ENCODE results near the gene LOC101059915.
"Not testable (repeated sequence)": the region's sequence is repeated elsewhere in the genome, so short reads cannot be mapped to it uniquely, and the experiment has no call there.

LOC101059915 gene

DNA sequence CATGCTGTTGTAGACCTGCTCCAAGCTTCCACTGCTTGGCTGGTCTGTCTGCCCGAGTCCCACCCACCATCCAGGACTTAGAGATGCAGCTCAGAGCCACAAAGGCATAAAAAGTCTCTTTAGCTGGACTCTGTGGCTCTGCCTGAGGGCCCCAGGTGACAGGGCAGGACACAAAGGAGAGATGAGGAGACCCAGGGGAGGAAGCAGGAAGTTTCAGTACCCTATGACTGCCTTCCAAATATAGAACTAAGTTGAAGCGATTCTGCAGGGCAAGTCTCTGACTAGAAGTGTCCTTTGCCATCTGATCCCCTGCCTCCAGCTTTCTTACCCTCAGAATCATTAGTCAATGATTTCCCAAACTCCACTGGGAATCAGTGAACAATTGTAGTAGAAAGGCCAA lies 37.9 kb upstream of the LOC101059915 start:
- Mint-ChIP-seq H3K4me3 (no peak overlapping the region), H3K27ac (no peak overlapping the region), H3K9me3 (no peaks in the 10 kb centered on the region), H3K27me3 (peaks cover 16% of the 10 kb centered on the region), H3K4me1 (ENCODE audit: low read depth) (peaks cover 10% of the 10 kb centered on the region), H3K36me3 (ENCODE audit: low read depth) (no peaks in the 10 kb centered on the region)
- DNase-seq, result no peak

- DNase-seq, result no peak
- peaks cover 9% of the 10 kb centered on the region for H3K27me3 Mint-ChIP-seq
Measured at GRCh38 chrX:71632923-71633657, 34.3 kb upstream of the LOC101059915 start.

DNA sequence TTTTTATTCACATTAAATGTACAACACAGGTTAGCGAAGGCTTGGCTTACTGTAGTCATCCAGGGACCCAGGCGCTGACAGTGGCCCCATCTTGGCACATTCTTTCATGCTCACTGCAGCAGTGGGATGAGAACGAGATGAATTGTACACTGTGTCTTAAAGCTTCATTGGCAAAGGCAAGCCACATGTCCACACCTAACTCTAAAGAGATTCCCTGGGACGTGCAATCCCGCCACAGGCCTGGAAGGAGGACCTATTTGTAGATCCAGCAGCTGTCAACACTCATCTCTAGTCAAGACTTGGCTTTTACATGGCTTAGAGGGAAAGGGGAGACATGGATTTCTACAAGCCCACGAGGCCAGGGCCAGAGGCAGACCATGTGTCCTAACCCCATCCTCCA lies 33.0 kb upstream of the LOC101059915 start:
- H3K36me3 Mint-ChIP-seq (ENCODE audit: low read depth), result no peaks in the 10 kb centered on the region
- H3K4me3 Mint-ChIP-seq, result no peak overlapping the region
- H3K4me1 Mint-ChIP-seq (ENCODE audit: low read depth), result peaks cover 17% of the 10 kb centered on the region
- DNase-seq, result no peak
- no peak overlapping the region for H3K27ac Mint-ChIP-seq
- H3K27me3 Mint-ChIP-seq, result peaks cover 6% of the 10 kb centered on the region
- no peaks in the 10 kb centered on the region for H3K9me3 Mint-ChIP-seq

More at GRCh38 chrX:71632923-71633657, 34.3 kb upstream of the LOC101059915 start:
- no peak overlapping the region for H3K27ac Mint-ChIP-seq
- peaks cover 19% of the 10 kb centered on the region for H3K4me1 Mint-ChIP-seq (ENCODE audit: low read depth)
- H3K4me3 Mint-ChIP-seq, result no peak overlapping the region
- H3K36me3 Mint-ChIP-seq (ENCODE audit: low read depth), result no peaks in the 10 kb centered on the region
- H3K9me3 Mint-ChIP-seq, result no peaks in the 10 kb centered on the region

- Mint-ChIP-seq H3K27me3 (peaks cover 6% of the 10 kb centered on the region), H3K36me3 (ENCODE audit: low read depth) (no peaks in the 10 kb centered on the region), H3K4me1 (ENCODE audit: low read depth) (peaks cover 17% of the 10 kb centered on the region), H3K27ac (peak overlapping the region; percentile 68), H3K4me3 (no peak overlapping the region), H3K9me3 (no peaks in the 10 kb centered on the region)
- DNase-seq, result no peak
Measured at GRCh38 chrX:71636438-71637252, 30.7 kb upstream of the LOC101059915 start.

DNA sequence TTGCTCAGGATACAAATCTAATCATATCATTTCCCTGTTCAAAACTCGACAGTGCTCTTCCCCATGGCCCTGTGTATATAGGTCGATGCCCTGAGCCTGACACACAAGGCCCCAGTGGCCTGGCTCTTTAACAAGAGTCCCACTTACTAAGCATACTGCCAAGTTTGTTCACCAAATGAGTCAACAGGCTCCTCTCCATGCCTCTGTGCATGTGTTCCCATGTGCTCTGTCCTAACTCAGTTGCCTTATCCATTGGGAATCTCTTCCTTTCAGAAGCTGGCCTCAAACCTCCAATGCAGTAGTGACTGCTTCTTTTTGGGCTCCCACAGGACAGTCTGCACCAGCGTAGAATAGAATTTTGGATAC lies 30.1 kb upstream of the LOC101059915 start:
- H3K36me3 Mint-ChIP-seq (ENCODE audit: low read depth), result no peaks in the 10 kb centered on the region
- DNase-seq, result no peak
- no peak overlapping the region for H3K4me3 Mint-ChIP-seq
- H3K9me3 Mint-ChIP-seq, result no peaks in the 10 kb centered on the region
- H3K27ac Mint-ChIP-seq, result peak overlapping the region; percentile 68
- peaks cover 17% of the 10 kb centered on the region for H3K4me1 Mint-ChIP-seq (ENCODE audit: low read depth)
- peaks cover 6% of the 10 kb centered on the region for H3K27me3 Mint-ChIP-seq

DNA sequence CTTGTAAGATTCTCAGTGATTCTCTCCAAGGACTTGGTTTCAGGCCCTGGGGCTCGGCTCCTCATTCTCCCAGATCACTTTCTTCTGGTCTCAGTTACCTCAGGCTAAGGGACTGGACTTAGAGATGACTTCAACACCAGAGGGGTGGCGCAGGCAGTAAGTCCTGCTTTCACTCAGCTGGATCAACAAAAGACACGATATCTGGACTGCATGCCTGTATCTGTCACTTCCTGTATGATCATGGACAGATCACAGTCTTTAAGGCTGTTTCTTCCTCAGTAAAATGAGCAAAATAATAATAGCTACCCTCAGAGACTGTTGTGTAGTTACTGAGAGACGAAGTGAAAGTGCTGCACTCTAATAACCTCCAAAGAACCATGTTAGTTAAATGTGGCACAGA lies 29.5 kb upstream of the LOC101059915 start:
- no peak overlapping the region for H3K27ac Mint-ChIP-seq
- H3K4me3 Mint-ChIP-seq, result no peak overlapping the region
- DNase-seq, result no peak
- peaks cover 5% of the 10 kb centered on the region for H3K27me3 Mint-ChIP-seq
- peaks cover 17% of the 10 kb centered on the region for H3K4me1 Mint-ChIP-seq (ENCODE audit: low read depth)
- H3K36me3 Mint-ChIP-seq (ENCODE audit: low read depth), result no peaks in the 10 kb centered on the region
- H3K9me3 Mint-ChIP-seq, result no peaks in the 10 kb centered on the region

GRCh38 chrX:71638409-71638808 lies 28.9 kb upstream of the LOC101059915 start:
- DNase-seq, result no peak
- Mint-ChIP-seq H3K27me3 (peaks cover 9% of the 10 kb centered on the region), H3K4me3 (no peak overlapping the region), H3K9me3 (no peaks in the 10 kb centered on the region), H3K36me3 (ENCODE audit: low read depth) (no peaks in the 10 kb centered on the region), H3K4me1 (ENCODE audit: low read depth) (peaks cover 17% of the 10 kb centered on the region), H3K27ac (no peak overlapping the region)

DNA sequence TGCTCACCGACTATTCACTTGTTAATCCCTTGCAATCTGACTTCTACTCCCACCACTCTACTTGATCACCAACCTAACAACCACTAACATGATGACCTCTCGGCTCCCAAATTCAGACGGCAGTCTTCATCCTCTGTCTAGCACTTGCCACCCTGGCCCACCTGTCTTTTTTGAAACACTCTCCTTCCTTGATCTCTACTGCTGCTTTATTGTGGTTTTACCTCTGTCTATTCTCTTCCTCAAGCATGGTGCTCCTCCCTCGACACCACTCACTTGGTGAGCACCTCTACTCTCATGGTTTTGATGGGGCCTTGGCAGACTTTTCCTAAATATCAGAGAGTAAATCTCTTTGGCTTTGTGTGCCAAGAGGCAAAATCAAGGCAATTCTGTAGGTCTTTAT lies 27.3 kb upstream of the LOC101059915 start:
- Mint-ChIP-seq H3K27me3 (peaks cover 9% of the 10 kb centered on the region), H3K36me3 (ENCODE audit: low read depth) (no peaks in the 10 kb centered on the region), H3K27ac (no peak overlapping the region), H3K4me3 (no peak overlapping the region), H3K9me3 (no peaks in the 10 kb centered on the region), H3K4me1 (ENCODE audit: low read depth) (peaks cover 17% of the 10 kb centered on the region)
- DNase-seq, result no peak

GRCh38 chrX:71644406-71644805 lies 22.9 kb upstream of the LOC101059915 start:
- H3K4me1 Mint-ChIP-seq (ENCODE audit: low read depth); DNase-seq: not testable (repeated sequence)

GRCh38 chrX:71650333-71650969 lies 16.9 kb upstream of the LOC101059915 start:
- Mint-ChIP-seq H3K27me3 (peaks cover 23% of the 10 kb centered on the region), H3K9me3 (no peaks in the 10 kb centered on the region), H3K4me3 (no peak overlapping the region), H3K27ac (no peak overlapping the region), H3K36me3 (ENCODE audit: low read depth) (no peaks in the 10 kb centered on the region), H3K4me1 (ENCODE audit: low read depth) (peaks cover 20% of the 10 kb centered on the region)
- no peak for DNase-seq

More at GRCh38 chrX:71644406-71644805, 22.9 kb upstream of the LOC101059915 start:
- H3K4me3 Mint-ChIP-seq; H3K36me3 Mint-ChIP-seq (ENCODE audit: low read depth); H3K27ac Mint-ChIP-seq; H3K9me3 Mint-ChIP-seq: not testable (repeated sequence)
- H3K27me3 Mint-ChIP-seq, result peaks cover 15% of the 10 kb centered on the region

DNA sequence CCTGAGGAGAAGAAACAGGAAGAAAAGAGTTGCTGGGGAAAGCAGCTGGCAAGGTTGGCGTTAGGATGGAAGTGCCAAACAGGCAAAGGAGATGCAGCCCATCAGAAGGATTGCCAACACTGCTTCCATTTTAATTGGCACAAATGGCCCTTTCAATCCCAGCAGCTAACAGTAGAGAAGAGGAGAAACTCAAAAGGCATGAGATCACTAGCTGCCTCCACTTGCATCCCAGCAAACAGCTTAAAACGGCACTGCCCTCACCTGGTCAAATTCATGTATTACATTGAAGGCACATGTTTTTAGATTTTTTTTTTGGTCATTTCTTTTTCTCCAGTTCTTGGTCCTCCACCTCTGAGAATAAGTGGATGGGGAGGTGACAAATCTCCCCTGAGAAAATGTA lies 14.9 kb upstream of the LOC101059915 start:
- H3K27ac Mint-ChIP-seq, result no peak overlapping the region
- H3K4me1 Mint-ChIP-seq (ENCODE audit: low read depth), result peaks cover 20% of the 10 kb centered on the region
- peaks cover 38% of the 10 kb centered on the region for H3K27me3 Mint-ChIP-seq
- H3K4me3 Mint-ChIP-seq, result no peak overlapping the region
- H3K9me3 Mint-ChIP-seq, result no peaks in the 10 kb centered on the region
- DNase-seq, result no peak
- H3K36me3 Mint-ChIP-seq (ENCODE audit: low read depth), result no peaks in the 10 kb centered on the region

GRCh38 chrX:71653344-71653743 lies 14.0 kb upstream of the LOC101059915 start:
- Mint-ChIP-seq H3K4me1 (ENCODE audit: low read depth) (peaks cover 20% of the 10 kb centered on the region), H3K4me3 (no peak overlapping the region), H3K27me3 (peaks cover 43% of the 10 kb centered on the region), H3K36me3 (ENCODE audit: low read depth) (no peaks in the 10 kb centered on the region), H3K27ac (no peak overlapping the region), H3K9me3 (no peaks in the 10 kb centered on the region)
- no peak for DNase-seq

GRCh38 chrX:71657267-71657666 lies 10.1 kb upstream of the LOC101059915 start:
- Mint-ChIP-seq H3K36me3 (ENCODE audit: low read depth) (no peaks in the 10 kb centered on the region), H3K9me3 (no peaks in the 10 kb centered on the region), H3K4me3 (no peak overlapping the region), H3K27me3 (peaks cover 74% of the 10 kb centered on the region), H3K4me1 (ENCODE audit: low read depth) (peaks cover 13% of the 10 kb centered on the region), H3K27ac (no peak overlapping the region)
- DNase-seq, result no peak

DNA sequence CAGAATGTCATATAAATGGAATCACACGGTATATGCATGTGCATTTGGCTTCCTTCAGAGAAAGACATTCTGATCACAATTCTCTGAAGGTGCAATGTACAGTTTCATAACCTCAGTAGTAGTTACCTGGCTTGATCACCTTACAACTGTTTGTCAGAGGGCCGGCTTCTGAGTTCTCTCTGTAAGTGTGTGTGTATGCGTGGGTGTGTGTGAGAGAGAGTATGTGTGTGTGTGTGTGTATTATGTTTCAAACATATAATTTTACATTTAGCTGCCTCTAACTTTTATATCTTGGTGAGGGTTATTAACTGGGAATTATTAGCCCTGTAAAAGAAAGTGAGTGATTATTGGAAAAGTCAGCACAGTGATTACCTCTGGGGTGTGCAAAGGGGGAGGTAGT lies 8.0 kb upstream of the LOC101059915 start:
- Mint-ChIP-seq H3K4me1 (ENCODE audit: low read depth) (peaks cover 29% of the 10 kb centered on the region), H3K9me3 (no peaks in the 10 kb centered on the region), H3K36me3 (ENCODE audit: low read depth) (no peaks in the 10 kb centered on the region), H3K4me3 (no peak overlapping the region), H3K27ac (no peak overlapping the region), H3K27me3 (peaks cover 71% of the 10 kb centered on the region)
- no peak for DNase-seq

GRCh38 chrX:71659959-71660358 lies 7.4 kb upstream of the LOC101059915 start:
- no peak overlapping the region for H3K27ac Mint-ChIP-seq
- peaks cover 36% of the 10 kb centered on the region for H3K4me1 Mint-ChIP-seq (ENCODE audit: low read depth)
- peaks cover 67% of the 10 kb centered on the region for H3K27me3 Mint-ChIP-seq
- no peaks in the 10 kb centered on the region for H3K36me3 Mint-ChIP-seq (ENCODE audit: low read depth)
- H3K9me3 Mint-ChIP-seq, result no peaks in the 10 kb centered on the region
- DNase-seq, result no peak
- no peak overlapping the region for H3K4me3 Mint-ChIP-seq

Data from activated T-cell treated with anti-CD3 and anti-CD28 coated beads, Interleukin-2, amount 50 U/mL, for 24 hours (primary cell).